DOHH2 (cell line): ENCODE measurements around the gene PRTN3.

ENCODE experiments used
- H3F3A ChIP-seq: fragments of 200-600 bp; sonication (generic), shearing (Covaris generic); 2 replicates; pipeline ENCODE4 v1.6.0; 2016; ENCODE audit warnings: antibody characterized with exemption, mild to moderate bottlenecking; ENCODE audit not compliant: control insufficient read depth, insufficient read depth
- H3K27ac ChIP-seq: fragments of 200-600 bp; sonication (generic); 2 replicates; pipeline ENCODE4 v1.5.1; 2014; ENCODE audit warnings: low read depth, mild to moderate bottlenecking, low read length, moderate library complexity
- H3K27me3 ChIP-seq: fragments of 200-600 bp; sonication (generic); 2 replicates; pipeline ENCODE4 v1.6.1; 2014; ENCODE audit warnings: mild to moderate bottlenecking, low read length, mixed read lengths; ENCODE audit not compliant: control insufficient read depth
- H3K36me3 ChIP-seq: fragments of 200-600 bp; sonication (generic); 2 replicates; pipeline ENCODE4 v1.6.1; 2014; ENCODE audit warnings: mild to moderate bottlenecking, low read length, moderate library complexity, mixed read lengths; ENCODE audit not compliant: control insufficient read depth
- H3K4me1 ChIP-seq: fragments of 200-600 bp; sonication (generic); 2 replicates; pipeline ENCODE4 v1.6.1; 2014; ENCODE audit warnings: mild to moderate bottlenecking, low read length, mixed read lengths; ENCODE audit not compliant: control insufficient read depth
- H3K4me2 ChIP-seq: fragments of 200-600 bp; sonication (generic); 2 replicates; pipeline ENCODE4 v1.6.0; 2014; ENCODE audit warnings: mild to moderate bottlenecking, low read length, moderate library complexity
- H3K4me3 ChIP-seq: fragments of 200-600 bp; sonication (generic); 2 replicates; pipeline ENCODE4 v1.5.1; 2014; ENCODE audit warnings: mild to moderate bottlenecking, low read length, mixed read lengths
- H3K79me2 ChIP-seq: fragments of 200-600 bp; sonication (generic); 2 replicates; pipeline ENCODE4 v1.6.1; 2014; ENCODE audit warnings: mild to moderate bottlenecking, low read length, mixed read lengths; ENCODE audit not compliant: control insufficient read depth
- H3K9me2 ChIP-seq: fragments of 200-600 bp; sonication (generic); replicated peaks from 2 replicates; pipeline ENCODE4 v1.6.1; 2014; ENCODE audit warnings: mild to moderate bottlenecking, low read length, mixed read lengths; ENCODE audit not compliant: control insufficient read depth
- H3K9me3 ChIP-seq: fragments of 200-600 bp; sonication (generic); 2 replicates; pipeline ENCODE4 v1.6.1; 2014; ENCODE audit warnings: antibody characterized with exemption, low read length, mixed read lengths; ENCODE audit not compliant: control insufficient read depth, insufficient read depth
- H4K20me1 ChIP-seq: fragments of 200-600 bp; sonication (generic); 2 replicates; pipeline ENCODE4 v1.6.0; 2014; ENCODE audit warnings: low read depth, mild to moderate bottlenecking, antibody characterized with exemption, low read length, moderate library complexity; ENCODE audit not compliant: control insufficient read depth, insufficient read depth
- CTCF ChIP-seq: fragments of 200-600 bp; sonication (generic); IDR thresholded peaks from one replicate; pipeline ENCODE4 v1.5.1; 2014; ENCODE audit warnings: antibody characterized with exemption, mild to moderate bottlenecking, low read depth, low read length; ENCODE audit not compliant: poor library complexity, severe bottlenecking
- EZH2phosphoT487 ChIP-seq: fragments of 200-600 bp; sonication (generic); IDR thresholded peaks from 2 replicates; pipeline ENCODE4 v1.6.1; 2017; ENCODE audit warnings: borderline replicate concordance, mild to moderate bottlenecking, antibody characterized with exemption, low read length, moderate library complexity, mixed read lengths

The PRTN3 gene

GRCh38 chr19:843836-844545, 3.2 kb downstream of the PRTN3 start:
- no peak overlapping the region for H3K27ac ChIP-seq

GRCh38 chr19:844546-844971, 3.8 kb downstream of the PRTN3 start:
- Histone ChIP-seq H3K79me2 (no peaks in the 10 kb centered on the region), H3K9me3 (no peaks in the 10 kb centered on the region), H3K4me2 (no peak overlapping the region), H3K4me3 (no peak overlapping the region), H3K36me3 (no peaks in the 10 kb centered on the region), H4K20me1 (no peaks in the 10 kb centered on the region), H3F3A (no peaks in the 10 kb centered on the region), H3K4me1 (peaks cover 15% of the 10 kb centered on the region), H3K9me2 (no peaks in the 10 kb centered on the region), H3K27ac (no peak overlapping the region), H3K27me3 (peaks cover 12% of the 10 kb centered on the region)
- no peak for TF ChIP-seq EZH2phosphoT487

More at GRCh38 chr19:843836-844545, 3.2 kb downstream of the PRTN3 start:
- no peak overlapping the region for H3K4me2 ChIP-seq
- no peaks in the 10 kb centered on the region for H4K20me1 ChIP-seq
- H3K4me1 ChIP-seq: peaks cover 15% of the 10 kb centered on the region
- H3K4me3 ChIP-seq: no peak overlapping the region
- H3F3A ChIP-seq: no peaks in the 10 kb centered on the region
- H3K9me2 ChIP-seq: no peaks in the 10 kb centered on the region
- no peak for TF ChIP-seq CTCF
- no peak for TF ChIP-seq EZH2phosphoT487
- H3K36me3 ChIP-seq: no peaks in the 10 kb centered on the region
- peaks cover 12% of the 10 kb centered on the region for H3K27me3 ChIP-seq
- no peaks in the 10 kb centered on the region for H3K9me3 ChIP-seq
- no peaks in the 10 kb centered on the region for H3K79me2 ChIP-seq

- TF ChIP-seq EZH2phosphoT487: no peak
- TF ChIP-seq CTCF: no peak
- Histone ChIP-seq H4K20me1 (no peaks in the 10 kb centered on the region), H3K27ac (no peak overlapping the region), H3K4me3 (no peak overlapping the region), H3K79me2 (no peaks in the 10 kb centered on the region), H3K27me3 (peaks cover 12% of the 10 kb centered on the region), H3K9me3 (no peaks in the 10 kb centered on the region), H3K36me3 (no peaks in the 10 kb centered on the region), H3K4me2 (no peak overlapping the region), H3F3A (no peaks in the 10 kb centered on the region), H3K4me1 (peaks cover 15% of the 10 kb centered on the region), H3K9me2 (no peaks in the 10 kb centered on the region)
Measured at GRCh38 chr19:845707-846521, 5.1 kb downstream of the PRTN3 start.
